Measurements from ENCODE around the gene CDK2AP2. TPM values are rescaled to one million over a fixed set of nuclear protein-coding genes. Genes with fewer than 3 reads are reported as not detected.
"Not testable (repeated sequence)": the region's sequence is repeated elsewhere in the genome, so short reads cannot be mapped to it uniquely, and the experiment has no call there.

The CDK2AP2 gene
- total RNA-seq, 1 donor from 2014 or later: 17.6 TPM

DNA sequence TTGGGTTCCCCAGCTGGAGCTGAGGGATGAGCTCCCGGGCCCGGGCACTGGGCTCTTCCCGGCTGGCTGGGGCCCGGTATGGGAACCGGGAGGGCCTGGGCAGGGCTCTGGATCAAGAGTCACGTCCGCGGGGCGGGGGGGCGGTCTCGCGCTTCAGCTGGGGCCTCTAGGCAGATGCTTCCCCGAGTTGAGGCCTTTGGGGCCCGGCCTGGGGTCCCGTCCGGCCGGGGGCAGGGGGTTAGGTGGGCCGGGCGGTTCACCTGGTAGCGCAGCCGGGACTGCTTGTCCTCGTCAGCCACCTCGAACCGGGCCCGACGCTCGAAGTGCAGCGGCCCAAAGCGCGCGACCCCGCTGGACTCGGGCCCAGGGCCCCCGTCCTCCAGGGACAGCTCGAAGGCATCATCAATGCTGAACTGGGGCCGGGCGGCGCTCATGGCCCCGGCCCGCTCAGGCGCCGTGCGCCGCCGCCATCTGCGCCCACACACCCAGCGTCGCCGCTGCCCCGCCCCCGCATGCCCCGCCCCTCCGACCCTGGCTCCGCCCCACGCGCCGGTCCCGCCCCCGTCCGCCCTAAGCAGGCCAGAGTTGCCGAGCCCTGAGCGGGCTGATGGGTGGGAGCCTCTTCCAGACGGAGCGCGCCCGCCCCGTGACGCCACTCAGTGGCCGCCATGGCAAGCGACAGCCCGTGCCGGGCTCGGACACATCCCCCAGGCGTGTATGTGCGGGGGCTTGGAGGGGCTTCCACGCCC, 39.0 kb downstream of the CDK2AP2 start, which contains the start of gene TMEM134:
Gene TMEM134, minus strand, starts transcription at position 493 of the 749 bp plus-strand sequence. Its CDS starts 59 bp downstream, at position 434.
- no peak for TF ChIP-seq CTCF (IDR thresholded peaks at IDR 0.05; ENCODE audit: unreplicated experiment)
- DNase-seq (ENCODE audit: low spot score in 2 of 2, unreplicated experiment in 2 of 2): peak; percentile 89 to 92
- Mint-ChIP-seq H3K27ac (peak within 1 kb of the TSS; percentile 90), H3K9me3 (no peaks in the 10 kb centered on the region), H3K4me3 (peak within 1 kb of the TSS; percentile 87), H3K4me1 (peaks cover 23% of the 10 kb centered on the region), H3K36me3 (no peaks in the 10 kb centered on the region), H3K27me3 (ENCODE audit: low read depth) (no peaks in the 10 kb centered on the region)

GRCh38 chr11:67468456-67468758, 39.6 kb downstream of the CDK2AP2 start:
- Mint-ChIP-seq H3K4me3 (peak overlapping the region; percentile 87), H3K9me3 (no peaks in the 10 kb centered on the region), H3K4me1 (peaks cover 23% of the 10 kb centered on the region), H3K27me3 (ENCODE audit: low read depth) (no peaks in the 10 kb centered on the region), H3K27ac (peak overlapping the region; percentile 90), H3K36me3 (no peaks in the 10 kb centered on the region)
- no peak for TF ChIP-seq CTCF (IDR thresholded peaks at IDR 0.05; ENCODE audit: unreplicated experiment)
- no peak for DNase-seq (ENCODE audit: low spot score in 2 of 2, unreplicated experiment in 2 of 2)

- no peak for TF ChIP-seq CTCF (IDR thresholded peaks at IDR 0.05; ENCODE audit: unreplicated experiment)
- DNase-seq (ENCODE audit: low spot score in 2 of 2, unreplicated experiment in 2 of 2): no peak
- peaks cover 23% of the 10 kb centered on the region for H3K4me1 Mint-ChIP-seq
- H3K27me3 Mint-ChIP-seq (ENCODE audit: low read depth): no peaks in the 10 kb centered on the region
- no peaks in the 10 kb centered on the region for H3K36me3 Mint-ChIP-seq
- H3K9me3 Mint-ChIP-seq: no peaks in the 10 kb centered on the region
- H3K4me3 Mint-ChIP-seq: peak overlapping the region; percentile 87
- H3K27ac Mint-ChIP-seq: peak overlapping the region; percentile 90
Measured at GRCh38 chr11:67468056-67468455, 39.9 kb downstream of the CDK2AP2 start.

DNA sequence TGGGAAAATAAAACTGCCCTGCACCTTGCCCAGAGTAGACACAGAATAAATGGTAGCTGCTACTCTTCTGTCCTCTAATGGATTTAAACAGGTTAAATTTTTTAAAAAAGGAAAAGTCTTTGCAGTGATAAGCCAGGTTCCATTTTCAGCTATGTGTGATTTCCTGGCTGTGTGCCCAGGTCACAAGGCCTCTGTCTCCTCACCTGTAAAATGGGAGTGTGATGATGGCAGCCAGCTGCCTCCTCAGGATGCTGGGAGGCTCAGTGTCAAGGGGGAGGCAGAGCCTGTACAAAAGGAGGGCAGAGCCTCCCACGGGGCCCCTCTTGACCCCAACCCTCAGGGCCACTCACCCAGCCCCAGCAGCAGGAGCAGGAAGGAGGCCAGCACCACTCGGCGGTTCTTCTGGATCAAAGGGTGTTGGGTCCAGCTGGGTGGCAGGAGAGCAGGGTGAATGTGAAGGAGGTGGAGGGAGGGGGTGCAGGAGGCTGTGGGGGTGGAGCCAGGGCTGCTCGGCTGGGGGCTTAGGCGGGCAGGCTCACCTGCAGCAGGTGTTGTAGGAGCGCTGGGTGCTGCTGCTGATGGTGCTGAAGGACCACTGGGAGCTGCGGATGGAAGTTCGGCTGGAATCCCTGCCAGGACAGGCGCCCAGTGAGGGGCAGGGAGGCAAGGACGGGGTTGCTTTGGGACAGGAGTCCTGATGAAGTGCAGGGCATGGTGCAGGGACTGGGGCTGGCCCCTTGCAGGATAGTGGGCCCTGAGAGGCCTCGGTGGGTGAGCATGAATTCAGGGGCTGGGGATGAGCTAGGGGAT, 40.8 kb downstream of the CDK2AP2 start:
- peaks cover 23% of the 10 kb centered on the region for H3K4me1 Mint-ChIP-seq

DNA sequence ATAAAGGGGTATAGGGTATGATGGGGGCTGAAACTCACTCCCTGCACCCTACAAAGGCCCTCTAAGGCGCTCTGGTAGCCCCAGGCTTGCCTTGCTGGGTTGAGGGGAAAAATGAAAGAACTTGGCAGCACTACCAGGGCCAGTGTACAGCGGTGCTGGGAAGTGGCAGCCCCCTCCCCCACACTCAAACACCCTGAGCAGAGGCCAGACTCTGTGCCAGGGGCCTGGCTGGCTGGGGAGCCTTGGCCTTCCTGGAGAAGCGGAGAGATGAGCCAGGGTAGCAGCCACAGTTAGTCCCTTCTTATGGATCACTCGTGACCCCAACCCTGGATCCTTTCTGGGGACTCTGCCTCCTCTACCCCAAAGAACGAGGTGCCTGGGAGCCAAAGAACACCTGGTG, 41.6 kb downstream of the CDK2AP2 start:
- Mint-ChIP-seq H3K9me3 (no peaks in the 10 kb centered on the region), H3K4me1 (peaks cover 23% of the 10 kb centered on the region), H3K27ac (peak overlapping the region; percentile 16), H3K36me3 (no peaks in the 10 kb centered on the region), H3K4me3 (no peak overlapping the region), H3K27me3 (ENCODE audit: low read depth) (no peaks in the 10 kb centered on the region)
- TF ChIP-seq CTCF (IDR thresholded peaks at IDR 0.05; ENCODE audit: unreplicated experiment): no peak
- DNase-seq (ENCODE audit: low spot score in 2 of 2, unreplicated experiment in 2 of 2): no peak

More for the DNA sequence above, 40.8 kb downstream of the CDK2AP2 start:
- no peak for DNase-seq (ENCODE audit: low spot score in 2 of 2, unreplicated experiment in 2 of 2)
- Mint-ChIP-seq H3K27ac (peak overlapping the region; percentile 90), H3K36me3 (no peaks in the 10 kb centered on the region), H3K4me3 (peak overlapping the region; percentile 87), H3K9me3 (no peaks in the 10 kb centered on the region), H3K27me3 (ENCODE audit: low read depth) (no peaks in the 10 kb centered on the region)
- TF ChIP-seq CTCF (IDR thresholded peaks at IDR 0.05; ENCODE audit: unreplicated experiment): no peak

DNA sequence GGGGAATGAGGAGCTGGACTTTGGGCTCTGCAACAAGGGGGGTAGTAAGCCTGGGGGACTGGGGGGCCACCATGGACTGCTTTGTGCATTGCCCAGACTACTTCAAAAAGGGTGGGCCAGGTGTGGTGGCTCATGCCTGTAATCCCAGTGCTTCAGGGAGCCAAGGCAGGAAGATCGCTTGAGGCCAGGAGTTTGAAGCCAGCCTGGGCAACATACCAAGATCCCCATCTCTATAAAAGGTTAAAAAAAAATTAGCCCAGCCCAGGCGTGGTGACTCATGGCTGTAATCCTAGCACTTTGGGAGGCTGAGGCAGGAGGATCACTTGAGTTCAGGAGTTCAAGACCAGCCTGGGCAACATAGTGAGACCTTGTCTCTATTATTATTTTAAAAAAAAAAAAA, 42.4 kb downstream of the CDK2AP2 start:
- not testable (repeated sequence) for H3K36me3 Mint-ChIP-seq; H3K27me3 Mint-ChIP-seq (ENCODE audit: low read depth); H3K9me3 Mint-ChIP-seq; DNase-seq (ENCODE audit: low spot score in 2 of 2, unreplicated experiment in 2 of 2)
- Mint-ChIP-seq H3K4me3 (peak overlapping the region; percentile 78), H3K27ac (peak overlapping the region; percentile 95), H3K4me1 (peaks cover 23% of the 10 kb centered on the region)
